Esophagus squamous epithelium (tissue), 4 donors: ENCODE results near the gene PRELID1.

Experiments used
- CTCF ChIP-seq, 6 experiments: fragments of 450-650 bp in 4 of 6; fragments of 200-600 bp in 2 of 6; sonication (generic) in 2 of 6; IDR thresholded peaks; one replicate each; pipeline ENCODE4 v1.5.1; 2016 to 2019; ENCODE audit warnings: antibody characterized with exemption in 6 of 6, mild to moderate bottlenecking in 4 of 6, moderate library complexity in 4 of 6
- POLR2A ChIP-seq, 4 donors: fragments of 450-650 bp; IDR thresholded peaks; one replicate each; pipeline ENCODE4 v1.6.1; 2017; ENCODE audit warnings: antibody characterized with exemption in 4 of 4, mild to moderate bottlenecking in 4 of 4, moderate library complexity in 3 of 4

GRCh38 chr5:177297922-177298321, 5.7 kb upstream of the PRELID1 start:
- TF ChIP-seq CTCF (IDR thresholded peaks at IDR 0.05) (no peak), POLR2A (IDR thresholded peaks at IDR 0.05) (no peak)
